Neutrophil (primary cell): ENCODE data around the gene SMOC2.

Experiments
- H3K27ac ChIP-seq: fragments of 200-600 bp; sonication (generic); 2 replicates; pipeline ENCODE4 v1.5.1; 2016; ENCODE audit warnings: mild to moderate bottlenecking, moderate library complexity
- H3K27me3 ChIP-seq: fragments of 200-600 bp; sonication (generic); 2 replicates; pipeline ENCODE4 v1.6.0; 2016; ENCODE audit warnings: mild to moderate bottlenecking
- H3K36me3 ChIP-seq: fragments of 200-600 bp; sonication (generic); 2 replicates; pipeline ENCODE4 v1.5.1; 2017
- H3K4me1 ChIP-seq, 2 experiments: fragments of 200-600 bp in 1 of 2; sonication (generic) in 1 of 2; 1 replicate in 1 of 2; 2 replicates in 1 of 2; pipeline versions ENCODE4 v1.5.1 to v1.6.1; 2013 to 2016; ENCODE audit warnings: low read depth in 1 of 2, low read length in 1 of 2, mild to moderate bottlenecking in 1 of 2, moderate library complexity in 1 of 2; ENCODE audit not compliant: control insufficient read depth in 1 of 2, insufficient read depth in 1 of 2
- H3K4me3 ChIP-seq, 2 experiments: fragments of 200-600 bp in 1 of 2; sonication (generic) in 1 of 2; 1 replicate in 1 of 2; 2 replicates in 1 of 2; pipeline ENCODE4 v1.5.1; 2013 to 2016; ENCODE audit warnings: low read depth in 1 of 2, low read length in 1 of 2, mild to moderate bottlenecking in 1 of 2, moderate library complexity in 1 of 2
- H3K9me3 ChIP-seq: fragments of 200-600 bp; sonication (generic); 2 replicates; pipeline ENCODE4 v1.5.1; 2016
- TF ChIP-seq, protein P1 (sequence below): fragments of 200-600 bp; sonication (generic); IDR thresholded peaks from 2 replicates; pipeline ENCODE4 v1.5.1; 2016; ENCODE audit warnings: antibody characterized with exemption

Gene SMOC2

DNA sequence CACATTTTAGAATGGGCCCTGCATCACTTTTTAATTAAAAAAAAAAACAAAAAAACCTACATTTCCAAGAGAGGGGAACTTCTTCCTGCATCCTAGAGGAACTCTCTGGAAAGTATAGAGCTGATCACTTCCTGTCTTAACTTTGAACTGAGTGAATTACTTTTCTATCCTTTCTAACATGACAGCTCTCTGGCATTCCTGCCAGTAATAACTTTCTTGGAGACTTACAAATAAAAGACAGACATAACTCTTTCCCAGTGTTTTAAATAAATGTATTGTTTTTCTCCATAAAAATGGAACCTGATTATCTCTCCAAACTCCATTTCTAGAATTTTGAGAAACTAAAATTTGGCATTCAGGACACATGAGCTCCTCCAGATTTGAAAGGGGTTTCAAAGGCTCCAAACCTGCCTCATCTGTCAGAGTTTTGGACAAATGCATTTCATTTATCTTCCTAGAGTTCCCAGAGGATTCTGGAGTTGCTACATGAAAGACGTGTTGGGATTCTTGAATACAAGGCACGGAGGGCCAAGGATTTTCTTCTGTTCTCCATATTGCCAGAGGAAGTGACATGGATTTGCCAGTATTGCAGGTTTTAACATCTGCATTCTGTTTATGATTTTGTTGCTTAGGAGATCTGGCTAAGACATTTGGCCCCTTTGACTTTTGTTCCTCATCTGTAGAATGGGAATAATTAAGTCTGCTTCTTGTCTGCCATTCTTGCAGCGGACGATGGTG is 2.0 kb upstream of the SMOC2 start:
- no peaks in the 10 kb centered on the region for H3K36me3 ChIP-seq
- no peaks in the 10 kb centered on the region for H3K4me1 ChIP-seq
- peaks cover 58% of the 10 kb centered on the region for H3K27me3 ChIP-seq
- TF ChIP-seq, protein P1, sequence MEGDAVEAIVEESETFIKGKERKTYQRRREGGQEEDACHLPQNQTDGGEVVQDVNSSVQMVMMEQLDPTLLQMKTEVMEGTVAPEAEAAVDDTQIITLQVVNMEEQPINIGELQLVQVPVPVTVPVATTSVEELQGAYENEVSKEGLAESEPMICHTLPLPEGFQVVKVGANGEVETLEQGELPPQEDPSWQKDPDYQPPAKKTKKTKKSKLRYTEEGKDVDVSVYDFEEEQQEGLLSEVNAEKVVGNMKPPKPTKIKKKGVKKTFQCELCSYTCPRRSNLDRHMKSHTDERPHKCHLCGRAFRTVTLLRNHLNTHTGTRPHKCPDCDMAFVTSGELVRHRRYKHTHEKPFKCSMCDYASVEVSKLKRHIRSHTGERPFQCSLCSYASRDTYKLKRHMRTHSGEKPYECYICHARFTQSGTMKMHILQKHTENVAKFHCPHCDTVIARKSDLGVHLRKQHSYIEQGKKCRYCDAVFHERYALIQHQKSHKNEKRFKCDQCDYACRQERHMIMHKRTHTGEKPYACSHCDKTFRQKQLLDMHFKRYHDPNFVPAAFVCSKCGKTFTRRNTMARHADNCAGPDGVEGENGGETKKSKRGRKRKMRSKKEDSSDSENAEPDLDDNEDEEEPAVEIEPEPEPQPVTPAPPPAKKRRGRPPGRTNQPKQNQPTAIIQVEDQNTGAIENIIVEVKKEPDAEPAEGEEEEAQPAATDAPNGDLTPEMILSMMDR, result no peak
- H3K9me3 ChIP-seq, result no peaks in the 10 kb centered on the region
- H3K4me3 ChIP-seq, result no peak overlapping the region
- no peak overlapping the region for H3K27ac ChIP-seq

DNA sequence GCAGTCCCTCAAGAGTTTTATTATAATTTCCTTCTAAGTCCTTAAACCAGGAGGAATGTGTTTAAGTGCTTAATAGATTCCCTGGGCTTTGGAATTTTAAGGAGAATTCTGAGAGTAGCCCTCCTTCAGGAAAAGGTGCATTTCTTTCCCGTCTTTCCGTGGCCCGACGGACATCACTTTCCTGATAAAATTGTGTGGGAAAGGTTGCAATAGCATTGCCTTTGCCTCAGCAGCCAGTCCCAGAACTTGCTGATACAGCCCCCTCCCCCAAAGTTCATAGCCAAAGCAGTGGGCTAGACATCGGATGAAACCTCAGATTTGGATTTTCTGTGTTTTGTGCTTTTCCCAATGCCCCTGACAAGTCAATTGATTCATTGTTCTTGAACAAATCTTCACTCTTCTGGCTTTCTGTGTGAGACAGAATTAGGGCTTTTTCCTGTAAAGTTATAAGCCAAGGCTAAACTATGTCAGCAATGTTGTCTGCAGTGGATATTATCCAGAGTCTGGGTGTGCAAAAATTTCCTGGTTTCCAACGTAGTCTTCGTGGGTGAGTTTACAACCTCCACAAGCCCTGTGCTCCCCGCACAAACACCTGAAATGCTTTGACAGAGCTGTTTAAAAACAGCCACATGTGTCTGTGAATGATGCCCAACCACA is 1.1 kb upstream of the SMOC2 start:
- Histone ChIP-seq H3K27ac (no peak overlapping the region), H3K36me3 (no peaks in the 10 kb centered on the region), H3K9me3 (no peaks in the 10 kb centered on the region), H3K27me3 (peaks cover 67% of the 10 kb centered on the region), H3K4me3 (no peak overlapping the region), H3K4me1 (no peaks in the 10 kb centered on the region)
- TF ChIP-seq, protein P1, result no peak

DNA sequence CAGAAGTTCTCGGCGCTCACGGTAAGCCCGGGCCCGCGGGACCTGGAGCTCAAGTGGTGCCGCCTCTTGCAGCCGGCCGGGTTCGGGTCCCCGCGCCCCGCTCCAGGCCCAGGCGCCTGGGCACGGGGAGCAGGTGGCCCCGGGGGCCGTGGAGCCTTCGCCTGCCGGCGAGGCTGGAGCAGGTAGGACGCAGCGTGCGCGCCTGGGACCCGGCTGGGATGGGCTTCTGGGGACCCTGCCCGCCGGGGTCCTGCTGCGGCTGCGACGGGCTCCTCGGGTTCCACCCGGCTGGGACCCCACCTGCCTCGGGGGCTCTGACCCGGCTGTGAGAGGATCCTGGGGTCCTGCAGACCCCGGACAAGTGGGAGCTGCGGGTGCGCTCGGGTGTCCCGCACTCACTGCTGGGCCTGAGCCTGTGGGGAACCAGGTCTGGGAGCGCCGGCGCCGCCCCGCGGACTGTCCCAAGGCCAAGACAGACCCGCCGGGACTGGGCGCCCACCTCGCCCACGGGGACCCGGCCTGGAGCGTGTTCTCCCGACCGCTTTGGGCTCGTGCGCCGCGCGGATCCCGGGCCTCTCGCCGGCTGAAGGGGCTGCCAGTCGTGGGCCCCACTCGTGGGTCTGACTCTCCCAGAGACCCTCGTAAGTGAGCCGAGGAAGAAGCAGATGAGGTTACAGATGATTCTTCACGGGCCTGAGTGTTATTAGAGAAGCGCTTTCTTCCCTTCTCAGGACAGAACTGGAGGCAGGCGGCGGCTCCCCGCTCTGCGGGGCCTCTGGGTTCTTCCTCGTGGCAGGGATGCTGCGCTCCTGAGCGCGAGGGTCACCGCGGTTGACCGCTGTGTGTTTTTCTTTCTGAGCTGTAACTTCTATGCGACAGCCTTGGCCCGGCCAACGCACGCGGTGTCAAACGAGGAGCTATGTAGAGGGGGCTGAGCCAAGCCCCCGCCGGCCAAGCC is 729 bp downstream of the SMOC2 start:
- Histone ChIP-seq H3K4me1 (no peaks in the 10 kb centered on the region), H3K36me3 (no peaks in the 10 kb centered on the region), H3K27ac (no peak overlapping the region), H3K9me3 (no peaks in the 10 kb centered on the region), H3K27me3 (peaks cover 78% of the 10 kb centered on the region), H3K4me3 (no peak overlapping the region)
- TF ChIP-seq, protein P1, result no peak

DNA sequence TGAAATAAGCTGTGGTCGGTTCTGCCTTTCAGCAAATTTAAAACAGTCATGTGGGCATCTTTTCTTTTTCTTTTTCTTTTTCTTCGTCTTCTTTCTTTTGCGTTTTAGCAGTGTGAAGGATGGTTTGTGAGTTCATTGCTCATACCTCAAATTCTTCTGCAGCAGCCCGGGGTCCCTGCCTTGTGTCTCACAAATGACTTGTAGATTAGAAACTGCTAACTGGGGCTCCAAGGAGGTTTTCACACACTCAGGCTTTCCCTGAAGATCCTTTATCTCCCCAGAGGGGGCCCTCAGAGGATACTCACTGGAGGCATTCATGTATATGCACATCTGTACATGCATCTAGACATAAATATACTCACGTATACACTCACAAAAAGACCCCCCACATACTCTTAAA is 1.7 kb downstream of the SMOC2 start:
- H3K27me3 ChIP-seq, result peaks cover 78% of the 10 kb centered on the region
- TF ChIP-seq, protein P1, result no peak
- H3K4me1 ChIP-seq, result no peaks in the 10 kb centered on the region
- no peaks in the 10 kb centered on the region for H3K9me3 ChIP-seq
- H3K27ac ChIP-seq, result no peak overlapping the region
- H3K4me3 ChIP-seq, result no peak overlapping the region
- H3K36me3 ChIP-seq, result no peaks in the 10 kb centered on the region

DNA sequence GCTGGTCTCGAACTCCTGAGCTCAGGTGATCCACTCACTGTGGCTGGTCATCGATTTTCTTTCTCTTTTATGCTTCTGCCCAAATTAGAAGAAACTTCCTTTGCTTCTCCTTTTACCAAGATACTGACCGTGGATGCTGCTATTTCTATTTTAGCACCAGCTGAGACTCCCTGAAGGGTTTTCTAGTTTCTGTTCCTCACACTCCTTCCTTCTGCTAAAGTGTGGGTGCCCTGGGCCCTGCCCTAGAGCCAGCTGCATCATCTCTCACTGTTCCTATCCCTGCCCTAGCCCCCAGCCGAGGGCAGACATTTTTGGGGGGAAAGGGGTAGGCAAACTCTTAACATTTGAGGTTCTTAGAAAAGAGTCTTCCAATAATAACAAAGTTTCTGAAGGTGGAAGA is 6.3 kb downstream of the SMOC2 start:
- Histone ChIP-seq H3K27me3 (peaks cover 37% of the 10 kb centered on the region), H3K4me3 (no peak overlapping the region), H3K4me1 (no peaks in the 10 kb centered on the region), H3K27ac (no peak overlapping the region), H3K9me3 (no peaks in the 10 kb centered on the region), H3K36me3 (no peaks in the 10 kb centered on the region)
- TF ChIP-seq, protein P1, result no peak
